ENCODE measurements around the gene RILPL1.
"Not testable (repeated sequence)": the region's sequence is repeated elsewhere in the genome, so short reads cannot be mapped to it uniquely, and the experiment has no call there.

Gene RILPL1, protein sequence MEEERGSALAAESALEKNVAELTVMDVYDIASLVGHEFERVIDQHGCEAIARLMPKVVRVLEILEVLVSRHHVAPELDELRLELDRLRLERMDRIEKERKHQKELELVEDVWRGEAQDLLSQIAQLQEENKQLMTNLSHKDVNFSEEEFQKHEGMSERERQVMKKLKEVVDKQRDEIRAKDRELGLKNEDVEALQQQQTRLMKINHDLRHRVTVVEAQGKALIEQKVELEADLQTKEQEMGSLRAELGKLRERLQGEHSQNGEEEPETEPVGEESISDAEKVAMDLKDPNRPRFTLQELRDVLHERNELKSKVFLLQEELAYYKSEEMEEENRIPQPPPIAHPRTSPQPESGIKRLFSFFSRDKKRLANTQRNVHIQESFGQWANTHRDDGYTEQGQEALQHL

GRCh38 chr12:123533672-123534643, at the start of gene RILPL1:
Gene RILPL1, minus strand, starts transcription at chr12:123533719. Its CDS starts 237 bp downstream, at chr12:123533482.
- no peak for DNase-seq

DNA sequence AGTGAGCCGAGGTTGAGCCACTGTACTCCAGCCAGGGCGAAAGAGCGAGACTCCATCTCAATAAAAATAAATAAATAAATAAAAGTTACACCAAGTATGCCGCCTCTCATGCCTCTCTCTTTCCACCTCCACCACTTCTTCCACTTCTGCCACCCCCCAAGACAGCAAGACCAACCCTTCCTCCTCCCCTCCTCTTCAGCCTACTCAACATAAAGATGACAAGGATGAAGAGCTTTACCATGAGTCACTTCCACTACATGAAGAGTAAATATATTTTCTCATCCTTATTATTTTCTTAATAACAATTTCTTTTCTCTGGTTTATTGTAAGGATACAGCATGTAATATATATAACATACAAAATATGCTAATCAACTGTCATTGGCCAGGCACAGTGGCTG, 47.3 kb upstream of the RILPL1 start:
- DNase-seq: no peak

DNA sequence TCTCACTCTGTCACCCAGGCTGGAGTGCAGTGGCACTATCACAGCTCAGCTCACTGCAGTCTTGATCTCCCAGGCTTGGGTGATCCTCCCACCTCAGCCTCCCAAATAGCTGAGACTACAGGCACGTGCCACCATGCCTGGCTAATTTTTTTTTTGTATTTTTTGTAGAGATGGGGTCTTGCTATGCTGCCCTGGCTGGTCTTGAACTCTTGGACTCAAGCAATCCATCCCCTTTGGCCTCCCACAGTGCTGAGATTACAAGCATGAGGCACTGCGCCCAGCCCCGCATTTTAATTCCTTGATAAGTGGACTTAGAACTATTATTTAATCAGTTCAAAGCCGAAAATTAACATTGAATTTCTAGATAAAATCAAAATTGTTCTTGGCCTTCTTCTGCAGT, 45.3 kb upstream of the RILPL1 start:
- not testable (repeated sequence) for DNase-seq

DNA sequence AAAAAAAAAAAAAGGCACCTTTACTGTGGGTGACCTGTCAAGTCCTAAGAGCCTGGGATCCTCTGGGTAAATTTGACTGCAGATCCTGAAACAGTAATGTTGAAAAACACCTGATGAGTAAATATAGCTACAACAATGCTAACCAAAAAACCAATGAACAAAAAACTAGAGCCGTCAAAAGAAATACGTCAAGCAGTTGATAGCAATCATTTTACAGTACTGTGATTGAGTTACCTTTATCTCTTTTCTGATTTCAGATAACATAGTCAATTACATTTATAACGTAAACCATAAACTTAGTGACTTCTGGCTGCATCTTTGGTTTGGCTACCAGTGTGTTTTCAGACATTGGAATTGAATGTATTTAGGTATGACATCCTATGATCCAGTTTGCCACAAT, 44.7 kb upstream of the RILPL1 start:
- no peak for DNase-seq

GRCh38 chr12:123576611-123577010, 43.1 kb upstream of the RILPL1 start:
- DNase-seq: no peak

DNA sequence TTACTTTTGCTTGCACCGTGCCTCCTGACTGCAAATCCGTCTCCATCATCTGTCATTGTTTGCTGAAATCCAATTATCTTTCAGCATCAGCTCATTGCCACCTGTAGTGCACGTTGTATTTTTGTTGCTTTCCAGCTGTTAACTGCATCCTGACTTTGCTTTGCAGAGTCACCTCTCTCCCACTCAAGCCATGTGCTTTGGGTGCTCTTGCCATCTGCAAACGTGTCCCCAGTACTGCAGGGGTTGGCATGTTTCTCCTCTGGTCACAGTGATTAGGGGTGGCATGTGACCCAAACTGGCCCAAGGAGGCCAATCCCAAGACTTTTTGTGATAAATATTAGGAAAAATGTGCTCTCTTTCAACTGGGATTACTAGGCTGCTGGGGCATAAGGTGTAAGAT, 40.4 kb upstream of the RILPL1 start:
- DNase-seq: no peak

DNA sequence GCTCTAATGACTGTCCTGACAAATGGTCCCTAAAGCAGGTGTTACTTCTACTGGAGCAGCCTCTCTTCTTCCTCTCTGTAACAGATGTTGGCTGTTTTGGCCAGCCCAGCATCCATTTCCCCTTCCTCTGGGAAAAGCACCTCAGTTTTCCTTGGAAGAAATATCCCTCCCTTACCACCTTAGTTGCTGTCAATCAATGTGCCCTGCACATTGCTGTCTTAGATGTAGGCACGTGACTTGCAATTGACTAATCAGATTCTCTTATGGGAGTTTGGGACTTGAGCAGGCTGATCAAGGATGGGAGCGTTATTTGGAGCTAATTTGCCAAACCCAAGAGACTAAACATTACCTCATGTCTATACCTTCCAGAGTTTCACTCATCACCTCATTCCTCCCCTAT, 38.9 kb upstream of the RILPL1 start:
- no peak for DNase-seq

DNA sequence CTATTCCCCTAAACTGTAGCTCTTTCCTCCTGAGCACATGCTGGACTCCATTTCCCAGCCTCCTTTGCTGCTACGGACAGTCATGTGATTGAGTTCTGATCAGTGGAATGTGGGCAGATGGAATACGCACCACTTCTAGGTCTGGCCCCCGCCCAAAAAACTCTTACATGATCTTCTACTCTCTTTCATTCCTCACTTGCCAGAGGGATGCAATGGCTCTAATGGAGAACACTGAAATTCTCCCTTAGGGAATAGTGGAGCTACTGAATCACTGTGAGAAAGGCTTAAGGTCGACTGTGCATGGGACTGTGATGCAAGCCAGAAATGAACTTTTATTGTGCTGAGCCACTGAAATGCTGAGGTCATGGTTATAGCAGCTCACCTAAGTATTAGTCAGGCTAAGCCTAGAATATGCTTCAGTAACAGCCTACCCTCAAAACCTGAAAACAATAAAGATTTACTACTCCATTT, 37.9 kb upstream of the RILPL1 start:
- DNase-seq: no peak

- no peak for DNase-seq
Measured at GRCh38 chr12:123559468-123559867, 25.9 kb upstream of the RILPL1 start.

DNA sequence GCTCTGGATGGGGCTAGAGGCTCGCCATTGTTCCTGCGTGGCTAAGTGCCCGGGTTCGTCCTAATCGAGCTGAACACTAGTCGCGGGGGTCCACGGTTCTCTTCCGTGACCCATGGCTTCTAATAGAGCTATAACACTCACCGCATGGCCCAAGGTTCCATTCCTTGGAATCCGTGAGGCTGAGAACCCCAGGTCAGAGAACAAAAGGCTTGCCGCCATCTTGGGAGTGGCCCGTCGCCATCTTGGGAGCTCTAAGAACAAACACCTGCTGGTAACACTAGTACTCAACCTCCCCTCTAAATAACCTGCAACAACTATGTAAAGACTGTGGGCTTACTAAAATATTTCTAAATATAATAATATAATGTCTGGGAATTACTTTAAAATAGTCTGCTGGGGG, 25.0 kb upstream of the RILPL1 start:
- not testable (repeated sequence) for DNase-seq

- not testable (repeated sequence) for DNase-seq
Measured at GRCh38 chr12:123554843-123555242, 21.3 kb upstream of the RILPL1 start.

DNA sequence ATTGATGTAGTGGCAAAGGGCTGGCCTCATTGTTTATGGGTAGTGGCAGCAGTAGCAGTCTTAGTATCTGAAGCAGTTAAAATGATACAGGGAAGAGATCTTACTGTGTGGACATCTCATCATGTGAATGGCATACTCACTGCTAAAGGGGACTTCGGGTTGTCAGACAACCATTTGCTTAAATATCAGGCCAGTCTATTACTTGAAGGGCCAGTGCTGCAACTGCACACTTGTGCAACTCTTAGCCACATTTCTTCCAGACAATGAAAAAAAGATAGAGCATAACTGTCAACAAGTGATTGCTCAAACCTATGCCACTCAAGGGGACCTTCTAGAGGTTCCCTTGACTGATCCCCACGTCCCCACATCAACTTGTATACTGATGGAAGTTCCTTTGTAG, 20.6 kb upstream of the RILPL1 start:
- not testable (repeated sequence) for DNase-seq

DNA sequence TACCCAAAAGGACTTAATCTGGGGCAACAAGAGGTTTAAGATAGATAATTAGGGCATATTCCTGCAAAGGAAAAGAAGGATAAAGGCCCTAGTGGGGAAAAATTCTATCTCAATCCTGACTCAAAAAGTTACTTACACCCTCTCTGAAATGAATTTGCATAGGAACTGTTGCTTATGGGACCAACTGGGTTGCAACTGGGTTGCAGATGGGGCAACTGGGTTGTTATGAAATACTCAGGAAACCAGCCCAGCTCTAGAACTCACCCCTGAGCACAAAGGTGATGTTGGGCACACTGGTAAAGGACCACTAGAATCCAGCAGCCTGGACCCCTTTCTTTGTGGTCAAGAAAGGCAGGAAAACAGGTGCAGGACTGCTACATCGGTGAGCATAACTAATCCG, 17.2 kb upstream of the RILPL1 start:
- no peak for DNase-seq

DNA sequence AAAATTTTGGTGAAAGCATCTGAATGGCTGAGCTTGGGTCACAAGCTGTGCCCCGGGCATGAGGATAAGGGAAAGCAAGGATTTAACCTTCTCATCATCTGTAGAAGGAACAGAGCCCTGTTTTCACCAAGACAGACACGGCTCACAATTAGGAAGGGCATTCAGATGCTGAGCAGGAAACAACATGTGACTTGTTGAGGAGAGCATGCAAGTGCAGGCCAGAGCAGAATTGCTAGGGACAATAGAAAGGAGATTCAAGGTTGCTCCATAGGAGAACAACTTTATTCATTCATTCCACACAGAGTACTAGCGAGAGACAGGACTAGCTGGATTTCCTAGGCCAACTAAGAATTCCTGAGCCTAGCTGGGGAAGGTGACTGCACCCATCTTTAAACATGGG, 14.6 kb upstream of the RILPL1 start:
- DNase-seq: no peak

GRCh38 chr12:123546281-123546680, 12.8 kb upstream of the RILPL1 start:
- DNase-seq: no peak

DNA sequence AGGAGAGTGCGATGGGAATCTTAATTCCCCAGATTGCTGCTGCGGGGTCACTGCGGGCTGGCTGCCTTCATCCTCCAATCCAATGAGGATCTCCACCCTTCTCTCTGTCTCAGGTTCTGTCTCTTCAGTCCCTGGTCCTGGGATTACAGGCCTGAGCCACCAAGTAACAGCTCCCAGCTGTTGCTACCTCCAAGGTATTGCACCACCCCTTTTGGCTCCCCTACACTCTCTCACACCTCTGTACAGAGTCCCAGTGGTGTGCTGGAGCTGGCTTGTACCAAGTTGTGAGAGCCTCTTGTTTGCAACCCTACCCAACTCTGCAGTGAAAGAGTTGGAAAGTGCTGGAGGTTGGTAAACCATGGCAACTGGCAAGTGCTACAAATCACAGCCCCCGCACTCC, 10.0 kb upstream of the RILPL1 start:
- DNase-seq: no peak

DNA sequence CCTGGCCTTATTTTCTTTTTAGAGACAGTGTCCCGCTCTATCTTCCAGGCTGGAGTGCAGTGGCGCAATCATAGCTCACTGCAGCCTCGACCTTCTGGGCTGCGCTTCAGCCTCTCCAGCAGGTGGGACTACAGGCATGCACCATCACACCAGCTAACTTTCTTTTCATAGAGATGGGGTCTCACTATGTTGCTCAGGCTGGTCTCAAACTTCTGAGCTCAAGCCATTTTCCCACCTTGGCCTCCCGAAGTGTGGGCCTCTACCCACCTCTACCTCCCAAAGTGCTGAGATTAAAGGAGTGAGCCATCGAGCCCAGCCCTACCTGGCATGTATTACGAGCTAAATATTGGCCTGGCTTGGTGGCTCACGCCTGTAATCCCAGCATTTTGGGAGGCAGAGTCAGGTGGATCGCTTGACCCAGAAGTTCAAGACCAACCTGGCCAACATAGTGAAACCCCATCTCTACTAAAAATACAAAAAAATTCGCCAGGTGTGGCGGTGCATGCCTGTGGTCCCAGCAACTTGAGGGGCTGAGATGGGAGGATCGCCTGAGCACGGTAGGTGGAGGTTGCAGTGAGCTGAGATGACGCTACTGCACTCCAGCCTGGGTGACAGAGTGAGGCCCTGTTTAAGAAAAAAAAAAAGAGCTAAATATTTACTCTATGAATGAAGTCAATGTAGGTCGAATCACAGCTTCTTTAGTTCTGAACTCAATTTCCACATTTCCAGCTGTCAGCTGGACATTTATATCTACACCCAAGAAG, 7.6 kb upstream of the RILPL1 start:
- DNase-seq: no peak

- not testable (repeated sequence) for DNase-seq
Measured at GRCh38 chr12:123535952-123536351, 2.4 kb upstream of the RILPL1 start.

DNA sequence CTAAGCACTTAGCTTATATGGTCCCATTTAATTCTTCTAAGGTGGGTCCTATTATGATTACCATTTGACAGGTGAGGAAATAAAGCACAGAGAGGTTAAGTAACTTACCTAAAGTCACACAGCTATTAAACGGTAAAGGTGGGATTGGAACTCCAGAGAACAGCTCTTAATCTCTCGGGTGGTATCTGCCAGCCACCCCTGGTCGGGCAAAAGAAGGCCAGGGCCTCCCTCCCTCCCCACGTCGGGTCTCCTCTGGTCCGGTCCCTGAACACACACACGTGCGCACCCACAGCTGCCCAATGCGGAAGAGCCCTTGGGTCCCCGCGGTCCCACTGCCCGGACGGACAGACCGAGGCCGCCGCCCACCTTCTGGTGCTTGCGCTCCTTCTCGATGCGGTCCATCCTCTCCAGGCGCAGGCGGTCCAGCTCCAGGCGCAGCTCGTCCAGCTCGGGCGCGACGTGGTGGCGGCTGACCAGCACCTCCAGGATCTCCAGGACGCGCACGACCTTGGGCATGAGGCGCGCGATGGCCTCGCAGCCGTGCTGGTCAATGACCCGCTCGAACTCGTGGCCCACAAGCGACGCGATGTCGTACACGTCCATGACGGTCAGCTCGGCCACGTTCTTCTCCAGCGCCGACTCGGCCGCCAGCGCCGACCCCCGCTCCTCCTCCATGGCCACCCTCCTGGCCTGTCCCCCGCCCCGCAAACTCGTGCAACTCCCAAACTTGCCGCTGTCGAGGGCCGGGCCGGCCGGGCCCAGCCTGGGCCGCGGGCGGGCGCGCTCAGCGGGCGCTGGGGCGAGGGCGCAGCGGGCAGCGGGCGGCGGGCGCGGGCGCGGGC, 490 bp downstream of the RILPL1 start:
- DNase-seq: peak; percentile 18

DNA sequence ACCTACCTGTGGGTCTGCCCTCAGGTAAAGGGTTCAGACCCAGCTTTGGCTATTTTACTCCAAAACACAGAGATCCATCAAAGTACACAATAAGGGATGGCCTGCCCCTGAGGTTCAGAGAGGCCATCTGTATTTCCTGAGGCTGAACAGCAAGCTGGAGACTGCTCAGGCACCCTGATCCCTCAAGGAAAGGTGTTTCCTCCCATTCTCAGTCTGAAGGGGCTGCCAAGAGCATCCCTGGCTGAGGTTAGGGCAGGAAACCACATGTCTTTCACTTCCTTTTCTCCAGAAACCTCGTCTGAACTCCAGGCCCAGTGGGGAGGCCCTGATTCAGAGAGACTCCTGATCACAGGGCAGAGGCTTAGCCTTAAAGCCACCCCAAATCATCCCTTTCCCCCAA, 1.5 kb downstream of the RILPL1 start:
- DNase-seq: no peak

DNA sequence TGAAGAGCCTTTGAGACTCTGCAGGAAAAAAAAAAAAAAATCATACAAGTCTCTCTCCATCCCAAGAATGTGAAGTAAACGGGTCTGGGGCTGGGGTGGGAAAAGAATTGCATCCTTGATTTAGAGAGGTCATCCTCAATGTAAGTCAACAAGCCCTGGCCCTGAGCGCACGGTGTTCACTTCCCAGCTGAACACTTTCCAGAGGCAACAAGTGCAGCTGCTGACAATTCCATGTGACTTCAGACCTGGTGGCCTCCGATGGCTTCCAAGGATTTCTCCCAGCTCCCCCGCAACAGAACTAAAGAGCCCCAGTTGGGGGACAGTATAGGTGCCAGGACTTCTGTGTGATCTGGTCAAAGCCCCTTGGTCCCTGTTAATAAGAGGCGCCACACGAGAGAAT, 2.4 kb downstream of the RILPL1 start:
- no peak for DNase-seq

GRCh38 chr12:123530668-123531067, 2.9 kb downstream of the RILPL1 start:
- no peak for DNase-seq
